Measurements from ENCODE around the gene CEP83. TPM values are rescaled to one million over a fixed set of nuclear protein-coding genes. Genes with fewer than 3 reads are reported as not detected.

CEP83 gene
- total RNA-seq, 2 donors from 2014 or later: 22.0 to 23.9 TPM

- H3K4me1 Mint-ChIP-seq: peaks cover 16% of the 10 kb centered on the region
- H3K27me3 Mint-ChIP-seq: no peaks in the 10 kb centered on the region
- peaks cover 59% of the 10 kb centered on the region for H3K36me3 Mint-ChIP-seq (ENCODE audit: low read depth)
- ATAC-seq (replicated peaks): peak; percentile 90
- peak overlapping the region; percentile 34 for H3K27ac Mint-ChIP-seq
- H3K4me3 Mint-ChIP-seq: peak overlapping the region; percentile 44
- H3K9me3 Mint-ChIP-seq: peaks cover 6% of the 10 kb centered on the region
These were observed 80.1 kb downstream of the CEP83 start for GRCh38 chr12:94379479-94380113.

- H3K9me3 Mint-ChIP-seq: no peaks in the 10 kb centered on the region
- no peak for ATAC-seq (replicated peaks)
- peaks cover 54% of the 10 kb centered on the region for H3K36me3 Mint-ChIP-seq (ENCODE audit: low read depth)
- no peak overlapping the region for H3K27ac Mint-ChIP-seq
- no peaks in the 10 kb centered on the region for H3K27me3 Mint-ChIP-seq
- H3K4me3 Mint-ChIP-seq: no peak overlapping the region
- H3K4me1 Mint-ChIP-seq: peaks cover 22% of the 10 kb centered on the region
These were observed 82.1 kb downstream of the CEP83 start for GRCh38 chr12:94377599-94377998.

- Mint-ChIP-seq H3K27me3 (no peaks in the 10 kb centered on the region), H3K27ac (no peak overlapping the region), H3K9me3 (no peaks in the 10 kb centered on the region), H3K4me1 (peaks cover 11% of the 10 kb centered on the region), H3K36me3 (ENCODE audit: low read depth) (peaks cover 48% of the 10 kb centered on the region), H3K4me3 (no peak overlapping the region)
- no peak for ATAC-seq (replicated peaks)
These were observed 85.5 kb downstream of the CEP83 start for GRCh38 chr12:94374124-94374523.

GRCh38 chr12:94372461-94372860 is 87.2 kb downstream of the CEP83 start:
- Mint-ChIP-seq H3K36me3 (ENCODE audit: low read depth) (peaks cover 46% of the 10 kb centered on the region), H3K27me3 (no peaks in the 10 kb centered on the region), H3K9me3 (no peaks in the 10 kb centered on the region), H3K4me3 (peak overlapping the region; percentile 61), H3K4me1 (peaks cover 11% of the 10 kb centered on the region), H3K27ac (peak overlapping the region; percentile 91)
- peak; percentile 98 for ATAC-seq (replicated peaks)

GRCh38 chr12:94362653-94363052 is 97.0 kb downstream of the CEP83 start:
- no peak for ATAC-seq (replicated peaks)
- Mint-ChIP-seq H3K4me1 (no peaks in the 10 kb centered on the region), H3K36me3 (ENCODE audit: low read depth) (peaks cover 89% of the 10 kb centered on the region), H3K27ac (no peak overlapping the region), H3K4me3 (no peak overlapping the region), H3K9me3 (peaks cover 19% of the 10 kb centered on the region), H3K27me3 (no peaks in the 10 kb centered on the region)

GRCh38 chr12:94359761-94360160 is 99.9 kb downstream of the CEP83 start:
- Mint-ChIP-seq H3K27ac (no peak overlapping the region), H3K4me3 (no peak overlapping the region), H3K9me3 (peaks cover 20% of the 10 kb centered on the region), H3K27me3 (no peaks in the 10 kb centered on the region), H3K4me1 (no peaks in the 10 kb centered on the region), H3K36me3 (ENCODE audit: low read depth) (peaks cover 81% of the 10 kb centered on the region)
- no peak for ATAC-seq (replicated peaks)

- H3K27me3 Mint-ChIP-seq: no peaks in the 10 kb centered on the region
- H3K9me3 Mint-ChIP-seq: peaks cover 24% of the 10 kb centered on the region
- H3K36me3 Mint-ChIP-seq (ENCODE audit: low read depth): peaks cover 79% of the 10 kb centered on the region
- peak; percentile 81 for ATAC-seq (replicated peaks)
- H3K4me1 Mint-ChIP-seq: no peaks in the 10 kb centered on the region
- H3K27ac Mint-ChIP-seq: no peak overlapping the region
- no peak overlapping the region for H3K4me3 Mint-ChIP-seq
These were observed 106.5 kb downstream of the CEP83 start for GRCh38 chr12:94353130-94353529.

- Mint-ChIP-seq H3K9me3 (no peaks in the 10 kb centered on the region), H3K27ac (no peak overlapping the region), H3K36me3 (ENCODE audit: low read depth) (peaks cover 16% of the 10 kb centered on the region), H3K4me3 (no peak overlapping the region), H3K27me3 (no peaks in the 10 kb centered on the region), H3K4me1 (no peaks in the 10 kb centered on the region)
- no peak for ATAC-seq (replicated peaks)
These were observed 119.1 kb downstream of the CEP83 start for GRCh38 chr12:94340573-94340972.

- no peak for ATAC-seq (replicated peaks)
- no peak overlapping the region for H3K4me3 Mint-ChIP-seq
- H3K9me3 Mint-ChIP-seq: no peaks in the 10 kb centered on the region
- peaks cover 9% of the 10 kb centered on the region for H3K36me3 Mint-ChIP-seq (ENCODE audit: low read depth)
- H3K27me3 Mint-ChIP-seq: no peaks in the 10 kb centered on the region
- H3K4me1 Mint-ChIP-seq: no peaks in the 10 kb centered on the region
- no peak overlapping the region for H3K27ac Mint-ChIP-seq
These were observed 121.5 kb downstream of the CEP83 start for GRCh38 chr12:94338006-94338794.

GRCh38 chr12:94336211-94336925 is 123.3 kb downstream of the CEP83 start:
- no peak overlapping the region for H3K27ac Mint-ChIP-seq
- no peaks in the 10 kb centered on the region for H3K9me3 Mint-ChIP-seq
- ATAC-seq (replicated peaks): no peak
- H3K4me3 Mint-ChIP-seq: no peak overlapping the region
- no peaks in the 10 kb centered on the region for H3K27me3 Mint-ChIP-seq
- H3K4me1 Mint-ChIP-seq: no peaks in the 10 kb centered on the region
- H3K36me3 Mint-ChIP-seq (ENCODE audit: low read depth): peaks cover 13% of the 10 kb centered on the region

GRCh38 chr12:94333396-94333795 is 126.3 kb downstream of the CEP83 start:
- no peaks in the 10 kb centered on the region for H3K27me3 Mint-ChIP-seq
- no peak for ATAC-seq (replicated peaks)
- peaks cover 40% of the 10 kb centered on the region for H3K36me3 Mint-ChIP-seq (ENCODE audit: low read depth)

GRCh38 chr12:94329366-94329765 is 130.3 kb downstream of the CEP83 start:
- Mint-ChIP-seq H3K4me3 (no peak overlapping the region), H3K36me3 (ENCODE audit: low read depth) (peaks cover 79% of the 10 kb centered on the region), H3K4me1 (peaks cover 21% of the 10 kb centered on the region), H3K27me3 (no peaks in the 10 kb centered on the region), H3K27ac (no peak overlapping the region), H3K9me3 (no peaks in the 10 kb centered on the region)
- no peak for ATAC-seq (replicated peaks)

More at GRCh38 chr12:94333396-94333795, 126.3 kb downstream of the CEP83 start:
- no peaks in the 10 kb centered on the region for H3K9me3 Mint-ChIP-seq
- H3K4me1 Mint-ChIP-seq: no peaks in the 10 kb centered on the region
- H3K27ac Mint-ChIP-seq: no peak overlapping the region
- H3K4me3 Mint-ChIP-seq: no peak overlapping the region

GRCh38 chr12:94327809-94328208 is 131.9 kb downstream of the CEP83 start:
- Mint-ChIP-seq H3K27ac (peak overlapping the region; percentile 55), H3K36me3 (ENCODE audit: low read depth) (peaks cover 86% of the 10 kb centered on the region), H3K27me3 (no peaks in the 10 kb centered on the region), H3K4me1 (peaks cover 21% of the 10 kb centered on the region), H3K4me3 (peak overlapping the region; percentile 12), H3K9me3 (no peaks in the 10 kb centered on the region)
- peak; percentile 25 for ATAC-seq (replicated peaks)

GRCh38 chr12:94326727-94327126 is 132.9 kb downstream of the CEP83 start:
- H3K9me3 Mint-ChIP-seq: no peaks in the 10 kb centered on the region
- peaks cover 21% of the 10 kb centered on the region for H3K4me1 Mint-ChIP-seq
- ATAC-seq (replicated peaks): peak; percentile 97
- no peaks in the 10 kb centered on the region for H3K27me3 Mint-ChIP-seq
- H3K36me3 Mint-ChIP-seq (ENCODE audit: low read depth): peaks cover 93% of the 10 kb centered on the region
- H3K27ac Mint-ChIP-seq: peak overlapping the region; percentile 74
- H3K4me3 Mint-ChIP-seq: peak overlapping the region; percentile 20

Data from activated T-helper 17 cell treated with anti-CD3 and anti-CD28 coated beads, Interleukin-2, amount 50 U/mL, for 72 hours (primary cell).